Measurements from ENCODE around the gene AVP.
"Not testable (repeated sequence)": the region's sequence is repeated elsewhere in the genome, so short reads cannot be mapped to it uniquely, and the experiment has no call there.

The AVP gene, protein sequence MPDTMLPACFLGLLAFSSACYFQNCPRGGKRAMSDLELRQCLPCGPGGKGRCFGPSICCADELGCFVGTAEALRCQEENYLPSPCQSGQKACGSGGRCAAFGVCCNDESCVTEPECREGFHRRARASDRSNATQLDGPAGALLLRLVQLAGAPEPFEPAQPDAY

DNA sequence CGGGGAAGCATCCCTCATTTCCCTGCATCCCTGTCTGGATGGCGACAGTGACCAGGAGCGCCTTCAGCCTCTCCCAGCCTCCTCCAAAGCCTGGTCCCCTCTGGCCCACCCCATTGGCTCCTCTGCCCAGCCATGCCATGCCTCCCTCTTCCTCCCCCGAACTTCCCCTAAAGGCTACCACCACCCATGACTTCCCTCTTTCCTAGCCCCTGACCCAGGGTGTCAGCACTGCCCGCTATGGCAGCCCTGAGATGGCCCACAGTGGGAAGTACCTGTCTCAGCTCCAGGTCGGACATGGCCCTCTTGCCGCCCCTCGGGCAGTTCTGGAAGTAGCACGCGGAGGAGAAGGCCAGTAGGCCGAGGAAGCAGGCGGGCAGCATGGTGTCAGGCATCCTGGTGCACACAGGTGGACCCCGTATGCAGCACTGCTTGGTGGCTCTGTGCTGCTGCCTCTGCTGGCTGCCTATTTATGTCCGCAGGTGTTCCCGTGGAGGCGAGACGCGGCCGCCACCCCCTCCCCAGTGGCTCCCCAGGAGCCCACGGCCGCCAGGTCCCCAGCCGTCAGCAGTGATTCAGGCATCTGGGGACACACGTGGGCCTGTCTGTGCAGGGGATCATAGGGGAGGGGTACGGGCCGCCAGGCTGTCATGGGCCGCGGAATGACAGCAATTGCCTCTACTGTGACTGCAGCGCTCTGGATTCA is at the start of gene AVP:
AVP (minus strand) TSS at position 442 of the 703 bp plus-strand sequence; CDS start at position 392, 50 bp downstream.
- no peak for DNase-seq (ENCODE audit: low read depth)

DNA sequence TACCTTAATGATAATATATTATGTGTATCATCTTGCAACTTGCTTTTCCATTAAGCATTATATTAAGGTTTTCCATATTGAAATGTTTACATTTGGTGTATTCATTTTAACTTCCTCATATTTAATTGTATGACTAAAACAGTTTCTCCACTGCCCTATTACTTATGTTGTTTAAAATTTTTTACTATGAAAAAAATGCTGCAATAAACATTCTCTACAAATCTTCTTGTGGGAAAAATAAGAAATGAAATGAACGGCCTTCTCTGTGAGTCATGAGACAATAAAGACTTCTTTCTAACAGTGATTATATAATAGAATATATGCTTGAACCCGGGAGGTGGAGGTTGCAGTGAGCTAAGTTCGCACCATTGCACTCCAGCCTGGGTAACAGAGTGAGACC is 49.6 kb upstream of the AVP start:
- no peak for DNase-seq (ENCODE audit: low read depth)

DNA sequence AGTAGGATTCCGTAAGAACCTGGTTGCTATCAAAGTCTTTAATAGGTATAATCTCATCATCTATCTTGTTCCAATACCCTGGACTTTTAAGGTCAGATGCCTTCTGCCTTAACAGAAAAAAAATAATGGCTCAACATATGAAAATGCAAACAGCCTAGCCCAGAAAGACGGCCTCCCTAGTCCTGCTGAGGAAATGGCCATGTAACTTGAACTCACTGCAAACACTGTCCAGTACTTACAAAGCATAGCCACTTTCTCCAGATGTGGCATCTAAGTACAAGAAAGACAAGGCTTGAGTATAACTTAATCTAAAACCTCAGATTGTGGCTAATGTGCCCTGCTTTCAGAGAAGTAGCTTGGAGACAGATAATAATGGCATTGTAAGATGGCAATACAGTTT is 48.6 kb upstream of the AVP start:
- DNase-seq (ENCODE audit: low read depth), result no peak

DNA sequence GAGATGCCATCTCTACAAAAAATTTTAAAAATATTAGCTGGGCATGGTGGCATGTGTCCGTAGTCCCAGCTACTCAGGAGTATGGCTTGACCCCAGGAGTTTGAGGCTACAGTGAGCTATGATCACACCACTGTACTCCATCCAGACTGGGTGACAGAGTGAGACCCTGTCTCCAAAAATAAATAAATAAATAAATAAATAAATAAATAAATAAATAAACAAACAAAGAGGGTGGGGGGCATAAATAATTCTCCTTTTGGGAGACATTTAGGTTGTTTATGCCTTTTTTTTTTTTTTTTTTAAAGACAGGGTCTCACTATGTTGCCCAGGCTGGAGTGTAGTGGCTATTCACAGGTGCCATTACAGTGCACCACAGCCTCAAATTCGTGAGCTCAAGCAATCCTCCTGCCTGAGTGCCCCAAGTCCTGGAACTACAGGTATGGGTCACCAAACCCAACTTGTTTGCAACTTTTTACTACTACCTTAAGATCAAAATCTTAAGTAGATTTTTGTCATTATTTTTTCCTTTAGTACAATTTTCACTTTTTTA is 45.6 kb upstream of the AVP start:
- DNase-seq (ENCODE audit: low read depth), result no peak

DNA sequence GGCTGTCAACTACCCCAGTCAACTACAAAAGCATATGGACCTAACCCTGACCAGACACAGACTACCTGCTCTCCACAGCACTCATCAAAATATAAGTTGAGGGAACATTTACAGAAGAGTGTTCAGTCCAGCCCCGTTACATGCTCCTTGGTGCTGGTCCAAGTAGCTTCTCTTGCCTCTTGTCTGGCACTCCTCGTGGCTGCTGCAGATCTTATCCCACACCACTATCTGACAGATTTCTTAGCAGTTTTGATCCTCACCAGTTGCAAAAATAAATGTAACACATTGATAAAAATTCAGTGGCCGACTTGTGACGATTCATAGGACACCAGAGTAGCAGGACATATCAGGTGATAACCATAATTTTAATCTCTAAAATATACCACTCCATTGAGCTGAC is 44.6 kb upstream of the AVP start:
- DNase-seq (ENCODE audit: low read depth), result no peak

DNA sequence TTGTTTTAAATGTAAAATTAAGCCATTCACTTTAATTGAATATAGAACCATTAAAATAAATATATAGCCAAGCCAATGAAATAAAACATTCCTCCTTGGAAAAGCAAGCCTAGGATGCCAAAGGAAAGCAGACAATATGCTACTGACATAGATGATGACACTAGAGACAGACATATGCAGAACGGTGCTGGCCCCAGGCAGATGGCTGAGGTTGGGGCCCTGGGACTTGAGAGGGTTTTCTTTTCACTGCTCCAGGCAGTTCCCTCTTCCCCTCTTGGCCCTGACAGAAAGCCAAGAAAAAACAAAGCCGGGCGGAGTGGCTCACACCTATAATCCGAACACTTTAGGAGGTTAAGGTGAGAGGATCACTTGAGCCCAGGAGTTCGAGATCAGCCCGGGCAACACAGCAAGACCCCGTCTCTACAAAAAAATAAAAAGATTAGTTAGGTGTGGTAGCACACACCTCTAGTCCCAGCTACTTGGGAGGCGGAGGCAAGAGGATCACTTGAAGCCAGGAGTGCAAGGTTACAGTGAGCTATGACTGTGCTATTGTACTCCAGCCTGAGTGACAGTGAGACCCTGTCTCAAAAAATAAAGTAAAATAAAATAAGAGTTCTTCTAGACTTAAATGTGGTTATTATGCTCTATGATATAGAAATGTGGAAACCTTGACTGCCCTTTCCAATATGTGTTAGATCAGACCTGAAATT is 43.9 kb upstream of the AVP start:
- DNase-seq (ENCODE audit: low read depth), result no peak

DNA sequence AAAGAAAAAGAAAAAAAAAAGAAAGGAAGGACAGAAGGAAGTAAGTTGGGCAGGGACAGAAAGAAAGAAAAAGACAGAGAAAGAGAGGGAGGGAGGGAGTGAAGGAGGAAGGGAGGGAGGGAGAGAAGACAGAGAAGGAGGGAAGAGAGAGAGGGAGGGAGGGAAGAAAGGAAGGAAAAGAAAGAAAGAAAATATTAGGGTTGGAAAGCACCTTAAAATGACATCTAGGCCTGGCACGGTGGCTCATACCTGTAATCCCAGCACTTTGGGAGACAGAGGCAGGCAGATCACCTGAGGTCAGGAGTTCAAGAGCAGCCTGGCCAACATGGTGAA is 42.0 kb upstream of the AVP start:
- no peak for DNase-seq (ENCODE audit: low read depth)

DNA sequence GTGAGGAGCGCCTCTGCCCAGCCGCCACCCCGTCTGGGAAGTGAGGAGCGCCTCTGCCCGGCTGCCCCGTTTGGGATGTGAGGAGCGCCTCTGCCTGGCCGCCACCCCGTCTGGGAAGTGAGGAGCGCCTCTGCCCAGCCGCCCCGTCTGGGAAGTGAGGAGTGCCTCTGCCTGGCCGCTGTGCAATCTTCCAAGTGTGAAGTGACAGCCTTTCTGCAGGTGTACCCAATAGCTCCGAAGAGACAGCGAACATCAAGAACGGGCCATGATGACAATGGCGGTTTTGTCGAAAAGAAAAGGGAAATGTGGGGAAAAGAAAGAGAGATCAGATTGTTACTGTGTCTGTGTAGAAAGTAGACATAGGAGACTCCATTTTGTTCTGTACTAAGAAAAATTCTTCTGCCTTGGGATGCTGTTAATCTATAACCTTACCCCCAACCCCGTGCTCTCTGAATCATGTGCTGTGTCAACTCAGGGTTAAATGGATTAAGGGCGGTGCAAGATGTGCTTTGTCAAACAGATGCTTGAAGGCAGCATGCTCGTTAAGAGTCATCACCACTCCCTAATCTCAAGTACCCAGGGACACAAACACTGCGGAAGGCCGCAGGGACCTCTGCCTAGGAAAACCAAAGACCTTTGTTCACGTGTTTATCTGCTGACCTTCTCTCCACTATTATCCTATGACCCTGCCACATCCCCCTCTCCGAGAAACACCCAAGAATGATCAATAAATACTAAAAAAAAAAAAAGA is 41.4 kb upstream of the AVP start:
- not testable (repeated sequence) for DNase-seq (ENCODE audit: low read depth)

DNA sequence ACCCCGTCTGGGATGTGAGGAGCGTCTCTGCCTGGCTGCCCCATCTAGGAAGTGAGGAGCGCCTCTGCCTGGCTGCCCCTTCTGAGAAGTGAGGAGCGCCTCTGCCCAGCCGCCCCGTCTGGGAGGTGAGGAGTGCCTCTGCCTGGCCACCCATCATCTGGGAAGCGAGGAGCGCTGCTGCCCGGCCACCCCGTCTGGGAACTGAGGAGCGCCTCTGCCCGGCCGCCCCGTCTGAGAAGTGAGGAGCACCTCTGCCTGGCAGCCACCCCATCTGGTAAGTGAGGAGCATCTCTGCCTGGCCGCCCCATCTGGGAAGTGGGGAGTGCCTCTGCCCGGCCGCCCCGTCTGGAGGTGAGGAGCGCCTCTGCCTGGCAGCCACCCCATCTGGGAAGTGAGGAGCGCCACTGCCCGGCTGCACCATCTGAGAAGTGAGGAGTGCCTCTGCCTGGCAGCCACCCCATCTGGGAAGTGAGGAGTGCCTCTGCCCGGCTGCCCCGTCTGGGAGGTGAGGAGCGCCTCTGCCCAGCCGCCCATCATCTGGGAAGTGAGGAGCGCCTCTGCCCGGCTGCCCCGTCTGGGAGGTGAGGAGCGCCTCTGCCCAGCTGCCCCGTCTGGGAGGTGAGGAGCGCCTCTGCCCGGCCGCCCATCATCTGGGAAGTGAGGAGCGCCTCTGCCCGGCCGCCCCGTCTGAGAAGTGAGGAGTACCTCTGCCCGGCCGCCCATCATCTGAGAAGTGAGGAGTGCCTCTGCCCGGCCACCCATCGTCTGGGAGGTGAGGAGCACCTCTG is 40.4 kb upstream of the AVP start:
- DNase-seq (ENCODE audit: low read depth), result not testable (repeated sequence)

DNA sequence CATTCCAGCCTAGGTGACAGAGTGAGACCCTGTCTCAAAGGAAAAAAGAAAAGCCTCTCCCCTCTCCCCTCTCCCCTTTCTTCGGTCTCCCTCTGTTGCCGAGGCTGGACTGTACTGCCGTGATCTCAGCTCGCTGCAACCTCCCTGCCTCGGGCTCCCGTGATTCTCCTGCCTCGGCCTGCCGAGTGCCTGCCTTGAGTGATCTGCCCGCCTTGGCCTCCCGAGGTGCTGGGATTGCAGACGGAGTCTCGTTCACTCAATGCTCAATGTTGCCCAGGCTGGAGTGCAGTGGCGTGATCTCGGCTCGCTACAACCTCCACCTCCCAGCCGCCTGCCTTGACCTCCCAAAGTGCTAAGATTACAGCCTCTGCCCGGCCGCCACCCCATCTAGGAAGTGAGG is 39.6 kb upstream of the AVP start:
- not testable (repeated sequence) for DNase-seq (ENCODE audit: low read depth)

DNA sequence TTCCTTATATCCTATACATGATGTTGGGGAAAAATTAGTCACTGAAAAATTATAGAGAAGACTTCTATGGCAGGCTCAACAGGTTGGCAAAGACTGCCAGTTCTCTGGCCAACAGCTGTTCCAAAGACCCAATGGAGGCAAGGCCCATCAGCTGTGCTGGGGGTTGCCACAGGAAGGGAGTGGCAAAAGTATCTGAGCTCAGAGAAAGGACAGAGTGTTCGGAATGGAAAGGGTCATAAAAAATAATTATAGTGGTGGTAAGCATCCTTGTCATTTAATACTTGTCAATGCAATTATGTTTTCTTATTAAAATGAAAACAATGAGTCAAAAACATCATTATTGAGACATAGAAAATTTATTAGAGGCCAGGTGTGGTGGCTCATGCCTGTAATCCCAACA is 39.0 kb upstream of the AVP start:
- DNase-seq (ENCODE audit: low read depth), result no peak

DNA sequence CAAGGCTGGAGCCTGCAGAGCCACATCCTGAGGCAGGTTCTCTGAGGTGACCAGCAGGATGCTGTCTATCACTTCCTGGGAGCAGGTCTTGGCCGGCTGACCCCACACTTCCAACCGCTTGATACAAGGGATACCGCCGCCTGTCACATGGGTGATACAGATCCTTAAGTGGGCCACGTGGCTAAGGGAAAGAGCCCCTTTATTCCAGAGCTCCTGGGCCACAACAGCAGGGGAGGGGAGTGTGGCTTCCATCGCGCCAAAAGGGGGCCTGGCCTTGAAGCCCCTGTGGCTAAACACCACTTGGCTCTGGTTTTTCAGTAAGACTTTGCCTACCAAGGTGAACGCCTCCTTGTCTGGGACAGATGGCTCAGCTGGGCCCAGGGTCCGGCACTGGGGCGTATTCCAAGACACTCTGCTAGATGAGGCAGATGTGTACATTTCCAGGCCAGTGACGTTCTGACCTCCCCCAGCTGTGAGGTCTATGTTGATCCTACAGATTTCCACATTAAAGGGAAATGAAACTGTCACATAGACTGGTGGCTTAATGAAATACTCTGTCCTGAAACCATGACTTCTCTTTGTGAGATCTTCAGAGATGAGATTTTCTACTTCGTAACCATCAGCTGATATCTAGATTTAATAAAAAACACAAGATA is 37.6 kb upstream of the AVP start:
- DNase-seq (ENCODE audit: low read depth), result no peak

DNA sequence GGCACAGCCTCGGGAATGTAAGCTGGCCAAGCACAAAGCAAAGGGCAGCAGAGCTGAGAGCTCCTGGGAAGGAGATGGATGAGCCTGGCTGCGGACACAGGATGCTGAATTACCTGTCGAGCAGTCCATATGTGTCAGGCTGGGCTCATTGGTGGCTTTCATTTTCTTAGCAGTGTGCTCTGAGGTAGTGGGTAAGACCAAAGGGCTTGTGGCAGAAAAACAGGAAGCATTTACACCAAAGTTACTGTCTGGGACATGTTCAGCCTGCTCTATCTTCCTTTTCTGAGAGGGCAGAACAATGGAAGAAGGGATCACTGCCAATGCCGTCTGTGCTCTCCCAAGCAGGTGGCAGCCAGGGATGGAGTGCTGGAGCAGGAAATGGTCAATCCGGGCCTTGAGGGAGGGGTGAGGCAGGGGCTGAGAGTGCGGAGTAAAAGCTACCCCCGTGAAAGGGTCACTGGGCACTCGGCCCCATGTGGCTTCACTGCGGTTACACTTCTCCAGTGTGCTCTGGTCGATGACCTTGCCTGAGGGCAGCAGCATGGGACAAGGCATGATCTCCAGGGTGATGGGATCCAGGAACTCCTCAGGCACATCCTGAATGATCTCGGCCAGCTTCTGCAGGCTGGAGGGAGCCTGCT is 36.9 kb upstream of the AVP start:
- no peak for DNase-seq (ENCODE audit: low read depth)

DNA sequence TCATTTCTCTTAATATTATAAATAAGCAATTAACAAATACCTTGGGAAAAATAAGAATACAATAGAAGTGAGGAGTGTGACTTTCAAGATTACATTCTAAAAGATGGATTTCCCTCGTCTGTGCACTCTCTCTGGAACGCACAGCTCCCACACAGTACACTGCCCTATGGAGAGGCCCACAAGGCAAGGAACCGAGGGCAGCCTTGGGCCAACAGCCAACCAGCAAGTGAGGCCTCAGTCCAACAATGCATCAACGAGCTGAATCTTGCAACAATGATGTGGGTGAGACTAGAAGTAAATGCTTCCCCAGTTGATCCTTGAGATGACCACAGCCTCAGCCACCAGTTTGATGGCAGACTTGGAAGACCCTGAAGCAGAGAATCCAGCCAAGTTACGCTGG is 34.5 kb upstream of the AVP start:
- DNase-seq (ENCODE audit: low read depth), result no peak

DNA sequence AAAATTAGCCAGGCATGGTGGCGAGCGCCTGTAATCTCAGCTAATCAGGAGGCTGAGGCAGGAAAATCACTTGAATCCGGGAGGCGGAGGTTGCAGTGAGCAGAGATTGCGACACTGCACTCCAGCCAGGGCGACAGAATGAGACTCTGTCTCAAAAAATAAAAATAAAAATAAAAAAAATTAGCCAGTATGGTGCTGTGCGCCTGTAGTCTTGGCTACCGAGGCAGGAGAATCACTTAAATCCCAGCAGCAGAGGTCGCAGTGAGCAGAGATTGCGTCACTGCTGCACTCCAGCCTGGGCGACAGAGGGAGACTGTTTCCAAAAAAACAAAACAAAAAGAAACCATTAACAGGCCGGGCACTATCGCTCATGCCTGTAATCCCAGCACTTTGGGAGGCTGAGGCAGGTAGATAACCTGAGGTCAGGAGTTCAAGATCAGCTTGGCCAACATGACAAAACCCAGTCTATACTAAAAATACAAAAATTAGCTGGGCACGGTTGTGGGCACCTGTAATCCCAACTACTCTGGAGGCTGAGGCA is 33.4 kb upstream of the AVP start:
- DNase-seq (ENCODE audit: low read depth), result peak; percentile 62

DNA sequence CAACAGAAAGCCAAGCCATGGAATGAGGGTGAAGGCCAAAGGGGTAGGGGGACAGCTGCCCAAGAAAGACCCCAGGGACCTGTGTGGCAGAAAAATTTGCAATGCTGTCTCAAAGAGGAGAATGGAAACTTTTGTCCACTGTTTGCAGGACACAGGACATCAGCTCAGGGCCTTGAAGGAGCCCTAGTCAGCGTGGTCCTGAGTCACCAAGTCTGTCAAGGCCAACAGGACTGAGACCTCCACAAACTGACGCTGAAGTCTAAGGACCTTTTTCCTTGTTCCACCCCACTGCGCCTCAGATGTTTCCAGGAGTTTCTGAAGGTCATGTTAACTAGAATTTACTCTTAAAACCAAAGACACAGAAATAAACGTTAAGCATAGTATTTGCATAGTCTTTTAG is 31.8 kb upstream of the AVP start:
- no peak for DNase-seq (ENCODE audit: low read depth)

DNA sequence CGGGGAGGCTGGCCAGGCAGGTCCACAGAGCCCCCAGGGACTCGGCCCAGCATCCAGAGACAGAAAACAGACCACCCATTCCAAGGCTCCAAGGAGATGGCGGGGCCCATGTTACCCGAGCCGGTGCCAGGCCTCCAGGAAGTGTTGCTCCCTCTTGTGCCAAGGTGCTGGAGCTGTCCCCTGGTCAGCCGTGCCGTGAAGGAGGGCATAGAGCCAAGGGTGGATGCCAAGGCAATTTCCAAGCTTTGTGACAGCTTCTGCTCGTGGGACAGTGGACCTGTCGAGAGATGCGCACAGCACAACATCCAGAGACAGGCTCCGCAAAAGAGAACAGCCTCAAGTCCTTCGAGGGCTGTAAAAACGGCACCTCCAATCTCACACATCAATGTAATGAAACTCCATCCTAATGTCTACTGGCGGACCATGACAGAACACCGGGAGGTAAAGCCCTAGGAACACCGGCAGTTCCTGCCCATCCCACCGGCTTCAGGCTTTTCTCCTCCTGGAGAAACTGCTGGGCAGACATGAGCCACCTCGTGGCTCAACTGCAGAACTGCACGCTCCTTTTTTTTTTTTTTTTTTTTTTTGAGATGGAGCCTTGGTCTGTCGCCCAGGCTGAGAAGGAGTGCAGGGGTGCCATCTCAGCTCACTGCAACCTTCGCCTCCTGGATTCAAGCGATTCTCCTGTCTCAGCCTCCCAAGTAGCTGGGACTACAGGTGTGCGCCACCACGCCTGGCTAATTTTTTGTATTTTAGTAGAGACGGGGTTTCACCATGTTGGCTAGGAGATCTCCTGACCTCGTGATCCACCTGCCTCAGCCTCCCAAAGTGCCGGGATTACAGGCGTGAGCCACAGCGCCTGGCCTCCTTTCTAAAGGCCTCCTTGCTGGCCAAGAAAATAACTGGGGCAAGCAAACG is 30.9 kb upstream of the AVP start:
- DNase-seq (ENCODE audit: low read depth), result peak; percentile 72

DNA sequence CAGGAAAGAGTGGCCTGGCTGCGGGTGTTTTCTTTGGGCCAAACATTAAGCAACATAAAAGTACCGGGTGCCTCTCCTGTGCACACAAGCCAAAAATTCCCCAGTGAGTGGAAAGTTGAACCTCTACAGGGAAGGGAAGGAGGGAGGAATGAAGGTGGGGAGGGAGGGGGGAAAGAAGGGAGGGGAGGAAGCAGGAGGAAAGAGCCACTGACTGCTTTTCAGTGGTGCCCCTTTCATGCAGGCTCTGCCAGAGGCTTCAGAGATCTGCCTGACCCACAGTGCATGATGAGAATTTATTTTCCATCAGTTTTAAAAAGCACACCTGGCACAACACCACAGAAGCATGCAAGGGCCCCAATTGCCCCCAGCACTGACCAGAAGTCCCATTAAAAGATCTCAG is 27.5 kb upstream of the AVP start:
- no peak for DNase-seq (ENCODE audit: low read depth)

DNA sequence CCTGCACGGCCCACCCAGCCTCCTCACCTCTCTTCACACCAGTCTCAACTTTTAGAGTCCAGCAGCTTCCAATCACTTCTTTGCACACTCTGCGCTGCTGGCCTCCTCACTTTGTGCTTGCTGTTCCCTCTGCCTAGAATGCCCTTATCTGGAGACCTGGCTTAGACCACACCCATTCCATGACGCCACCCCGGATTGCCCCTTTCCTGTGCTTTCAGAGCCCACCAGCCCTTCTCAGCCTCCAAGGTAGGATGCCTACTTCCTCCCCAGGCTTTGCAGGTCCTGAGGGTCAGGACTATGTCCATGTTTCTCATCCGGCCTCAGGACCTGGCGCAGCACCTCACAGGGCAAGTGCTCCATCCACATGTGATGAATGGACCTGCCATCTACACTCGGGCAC is 27.0 kb upstream of the AVP start:
- DNase-seq (ENCODE audit: low read depth), result no peak
